IPS-20b (cell line): Measurements from ENCODE around the gene CCDC32.

Source experiments
- H3K27ac ChIP-seq: one replicate; pipeline ENCODE4 v1.5.1; 2013; ENCODE audit warnings: low read length
- H3K27me3 ChIP-seq: 2 replicates; pipeline ENCODE4 v1.6.1; 2013; ENCODE audit warnings: mild to moderate bottlenecking, low read length, inconsistent platforms; ENCODE audit not compliant: insufficient read depth
- H3K36me3 ChIP-seq: 2 replicates; pipeline ENCODE4 v1.6.1; 2013; ENCODE audit warnings: low read depth, mild to moderate bottlenecking, inconsistent platforms, low read length, moderate library complexity; ENCODE audit not compliant: insufficient read depth
- H3K4me1 ChIP-seq: 2 replicates; pipeline ENCODE4 v1.6.1; 2013; ENCODE audit warnings: mild to moderate bottlenecking, control low read depth, inconsistent platforms, low read length, moderate library complexity; ENCODE audit not compliant: insufficient read depth
- H3K4me3 ChIP-seq: 2 replicates; pipeline ENCODE4 v1.5.1; 2013; ENCODE audit warnings: mild to moderate bottlenecking, low read length, inconsistent platforms
- H3K9ac ChIP-seq: 2 replicates; pipeline ENCODE4 v1.6.1; 2013; ENCODE audit warnings: low read depth, mild to moderate bottlenecking, inconsistent platforms, low read length, moderate library complexity
- H3K9me3 ChIP-seq: 2 replicates; pipeline ENCODE4 v1.6.1; 2013; ENCODE audit warnings: mild to moderate bottlenecking, low read depth, low read length, inconsistent platforms; ENCODE audit not compliant: insufficient read depth

CCDC32 gene

GRCh38 chr15:40511093-40511471 lies 53.8 kb downstream of the CCDC32 start:
- Histone ChIP-seq H3K27me3 (peaks cover 71% of the 10 kb centered on the region), H3K4me3 (peak overlapping the region; percentile 73), H3K4me1 (peaks cover 4% of the 10 kb centered on the region; the same call in 1 of the 2 replicates), H3K27ac (no peak overlapping the region), H3K36me3 (no peaks in the 10 kb centered on the region), H3K9me3 (no peaks in the 10 kb centered on the region), H3K9ac (peak overlapping the region; percentile 74; the same call in 1 of the 2 replicates)

- Histone ChIP-seq H3K27me3 (peaks cover 68% of the 10 kb centered on the region), H3K9me3 (no peaks in the 10 kb centered on the region), H3K27ac (no peak overlapping the region), H3K9ac (no peak overlapping the region), H3K36me3 (no peaks in the 10 kb centered on the region), H3K4me1 (peaks cover 4% of the 10 kb centered on the region; the same call in 1 of the 2 replicates), H3K4me3 (no peak overlapping the region)
Measured at GRCh38 chr15:40510201-40510600, 54.6 kb downstream of the CCDC32 start.

GRCh38 chr15:40508216-40508615 lies 56.6 kb downstream of the CCDC32 start:
- no peak overlapping the region for H3K9ac ChIP-seq
- H3K27me3 ChIP-seq: peaks cover 60% of the 10 kb centered on the region
- H3K4me3 ChIP-seq: no peak overlapping the region
- no peaks in the 10 kb centered on the region for H3K9me3 ChIP-seq
- H3K36me3 ChIP-seq: no peaks in the 10 kb centered on the region
- H3K27ac ChIP-seq: no peak overlapping the region
- H3K4me1 ChIP-seq: peaks cover 4% of the 10 kb centered on the region; the same call in 1 of the 2 replicates

GRCh38 chr15:40506964-40507571 lies 57.8 kb downstream of the CCDC32 start:
- peaks cover 4% of the 10 kb centered on the region; the same call in 1 of the 2 replicates for H3K4me1 ChIP-seq
- H3K27me3 ChIP-seq: peaks cover 49% of the 10 kb centered on the region
- no peaks in the 10 kb centered on the region for H3K36me3 ChIP-seq
- H3K4me3 ChIP-seq: peak overlapping the region; percentile 58; the same call in 1 of the 2 replicates
- no peaks in the 10 kb centered on the region for H3K9me3 ChIP-seq
- no peak overlapping the region for H3K27ac ChIP-seq
- H3K9ac ChIP-seq: no peak overlapping the region
